CD4-positive, alpha-beta T cell treated with Interleukin-6 at 100 ng/mL for 8 hours (primary cell): ENCODE results near the gene GUCA2B.

Source experiments
- DNase-seq: peaks from one replicate; pipeline ENCODE4 v3.0.0-alpha.2; 2020; ENCODE audit warnings: mixed read lengths, low spot score

Gene GUCA2B

GRCh38 chr1:42165511-42166210 lies 12.5 kb downstream of the GUCA2B start:
- DNase-seq: no peak

- no peak for DNase-seq
These were observed 14.6 kb downstream of the GUCA2B start for GRCh38 chr1:42167611-42168390.

- no peak for DNase-seq
These were observed 15.1 kb downstream of the GUCA2B start for GRCh38 chr1:42168391-42168670.

- DNase-seq: no peak
These were observed 15.6 kb downstream of the GUCA2B start for GRCh38 chr1:42168763-42169162.

GRCh38 chr1:42170779-42171621 lies 17.8 kb downstream of the GUCA2B start:
- DNase-seq: no peak

- DNase-seq: no peak
These were observed 18.6 kb downstream of the GUCA2B start for GRCh38 chr1:42171679-42172266.

GRCh38 chr1:42172381-42173133 lies 19.3 kb downstream of the GUCA2B start:
- DNase-seq: no peak

GRCh38 chr1:42173155-42173933 lies 20.1 kb downstream of the GUCA2B start:
- DNase-seq: peak; percentile 57

GRCh38 chr1:42173961-42174735 lies 20.9 kb downstream of the GUCA2B start:
- DNase-seq: no peak

- no peak for DNase-seq
These were observed 22.3 kb downstream of the GUCA2B start for GRCh38 chr1:42175314-42176054.

GRCh38 chr1:42176902-42177519 lies 23.8 kb downstream of the GUCA2B start:
- DNase-seq: peak; percentile 28

GRCh38 chr1:42177541-42177981 lies 24.4 kb downstream of the GUCA2B start:
- no peak for DNase-seq

GRCh38 chr1:42178249-42178648 lies 25.0 kb downstream of the GUCA2B start:
- DNase-seq: no peak

- DNase-seq: no peak
These were observed 26.1 kb downstream of the GUCA2B start for GRCh38 chr1:42179275-42179674.

- DNase-seq: no peak
These were observed 26.7 kb downstream of the GUCA2B start for GRCh38 chr1:42179900-42180329.

- DNase-seq: no peak
These were observed 28.5 kb downstream of the GUCA2B start for GRCh38 chr1:42181687-42182086.

- no peak for DNase-seq
These were observed 30.2 kb downstream of the GUCA2B start for GRCh38 chr1:42183210-42183956.

GRCh38 chr1:42183957-42184268 lies 30.7 kb downstream of the GUCA2B start:
- DNase-seq: no peak
